ENCODE data around the gene LEPR. TPM values are rescaled to one million over a fixed set of nuclear protein-coding genes. Genes with fewer than 3 reads are reported as not detected.

Gene LEPR
- total RNA-seq (2022; extraction: Qiagen RNA extraction; ENCODE audit: low read depth), result 1.9 to 2.9 TPM (median 2.9 TPM) in 5 replicates

GRCh38 chr1:65420590-65421350 is at the start of gene LEPR, which contains the start of gene LEPROT:
Gene LEPR, plus strand, starts transcription at chr1:65420668. Its CDS starts 144,898 bp downstream, at chr1:65565566.
Gene LEPROT, plus strand, starts transcription at chr1:65420668. Its CDS starts 57 bp downstream, at chr1:65420725.

Other genes with a start within 250 kb of the LEPR start
- gene DNAJC6, start 111.1 kb upstream of the LEPR start, total RNA-seq (2022; extraction: Qiagen RNA extraction; ENCODE audit: low read depth), result 3.3 to 5.8 TPM (median 4.9 TPM) in 5 replicates
- 33.6 to 39.2 TPM (median 35.0 TPM) in 5 replicates for gene LEPROT, start within 50 bp of the LEPR start, total RNA-seq (2022; extraction: Qiagen RNA extraction; ENCODE audit: low read depth)